Stomach (tissue), 9 donors: ENCODE results near the gene LYRM4. TPM values are rescaled to one million over a fixed set of nuclear protein-coding genes. Genes with fewer than 3 reads are reported as not detected.

Experiments used
- DNase-seq, 2 donors: peaks; one replicate each; pipeline versions ENCODE4 v3.0.0 to v3.0.0-alpha.2; 2013 to 2019
- H3K27ac ChIP-seq, 5 donors: fragments of 200-600 bp in 4 of 5; sonication (generic) in 4 of 5; one replicate each; pipeline ENCODE4 v1.5.1; 2013 to 2019; ENCODE audit warnings: mild to moderate bottlenecking in 1 of 5, moderate library complexity in 1 of 5
- H3K27me3 ChIP-seq, 3 donors: fragments of 200-600 bp; sonication (generic); one replicate each; pipeline ENCODE4 v1.5.1; 2017 to 2019; ENCODE audit warnings: mixed run types in 1 of 3
- H3K36me3 ChIP-seq, 4 donors: fragments of 200-600 bp; sonication (generic); 1 replicate in 3 of 4; 2 replicates in 1 of 4; pipeline ENCODE4 v1.5.1; 2016 to 2019
- H3K4me1 ChIP-seq, 4 donors: fragments of 200-600 bp; sonication (generic); one replicate each; pipeline ENCODE4 v1.5.1; 2016 to 2019
- H3K4me3 ChIP-seq, 4 donors: fragments of 200-600 bp; sonication (generic) in 3 of 4; one replicate each; pipeline ENCODE4 v1.5.1; 2016 to 2019; ENCODE audit warnings: mild to moderate bottlenecking in 1 of 4
- H3K9me3 ChIP-seq, 4 donors: fragments of 200-600 bp; sonication (generic); one replicate each; pipeline ENCODE4 v1.5.1; 2016 to 2019
- EP300 ChIP-seq: sonication (generic); formaldehyde crosslinking; IDR thresholded peaks from one replicate; pipeline ENCODE4 v1.6.1; 2017; ENCODE audit warnings: antibody characterized with exemption
- POLR2A ChIP-seq, 4 donors: fragments of 450-650 bp; IDR thresholded peaks; one replicate each; pipeline ENCODE4 v1.6.1; 2016; ENCODE audit warnings: antibody characterized with exemption in 4 of 4, control low read depth in 2 of 4, mild to moderate bottlenecking in 1 of 4, moderate library complexity in 1 of 4
- POLR2AphosphoS5 ChIP-seq, 3 donors: sonication (generic); formaldehyde crosslinking; IDR thresholded peaks; one replicate each; pipeline ENCODE4 v1.6.1; 2016; ENCODE audit warnings: antibody characterized with exemption in 3 of 3
- WGBS, 5 donors: extraction: QIAGEN DNeasy Blood & Tissue Kit in 3 of 5; methylation state at CpG; one replicate each; pipeline versions ENCODE4 v1.1.5 to v1.1.7; 2013 to 2018; 5-methylcytosine and 5-hydroxymethylcytosine counted together
- intact Hi-C: fragments of 100-400 bp; cut with DNase I; formaldehyde crosslinking; loops from one replicate; pipeline ENCODE4 v1.15.1; 2023; ENCODE audit warnings: low total_unique reads
- polyA plus RNA-seq, 3 donors: library from polyadenylated mRNA; stranded (reverse); fragments of 200-250 nt; gene quantifications; one replicate each; pipeline ENCODE4 v1.2.3, GENCODE V29; 2013
- total RNA-seq, 5 donors: library from RNA; depleted of rRNA; stranded (reverse); fragments of >200 nt; gene quantifications; one replicate each; pipeline versions ENCODE4 v1.1.0 to v1.2.3, GENCODE V29; 2014 to 2016
- TF ChIP-seq, protein P1 (sequence below), 7 experiments: fragments of 450-650 bp in 4 of 7; fragments of 200-600 bp in 3 of 7; sonication (generic) in 3 of 7; IDR thresholded peaks; one replicate each; pipeline ENCODE4 v1.5.1; 2016 to 2019; ENCODE audit warnings: antibody characterized with exemption in 7 of 7, control low read depth in 2 of 7, mild to moderate bottlenecking in 1 of 7
- donor health status: healthy with polysubstance abuse.
- donor health status: Bipolar disorder and iron deficiency.
- donor health status: healthy.

LYRM4 gene
- total and polyA plus RNA-seq, 8 donors = 0.58 to 31.4 (median 18.5) TPM; not detected in 1

DNA sequence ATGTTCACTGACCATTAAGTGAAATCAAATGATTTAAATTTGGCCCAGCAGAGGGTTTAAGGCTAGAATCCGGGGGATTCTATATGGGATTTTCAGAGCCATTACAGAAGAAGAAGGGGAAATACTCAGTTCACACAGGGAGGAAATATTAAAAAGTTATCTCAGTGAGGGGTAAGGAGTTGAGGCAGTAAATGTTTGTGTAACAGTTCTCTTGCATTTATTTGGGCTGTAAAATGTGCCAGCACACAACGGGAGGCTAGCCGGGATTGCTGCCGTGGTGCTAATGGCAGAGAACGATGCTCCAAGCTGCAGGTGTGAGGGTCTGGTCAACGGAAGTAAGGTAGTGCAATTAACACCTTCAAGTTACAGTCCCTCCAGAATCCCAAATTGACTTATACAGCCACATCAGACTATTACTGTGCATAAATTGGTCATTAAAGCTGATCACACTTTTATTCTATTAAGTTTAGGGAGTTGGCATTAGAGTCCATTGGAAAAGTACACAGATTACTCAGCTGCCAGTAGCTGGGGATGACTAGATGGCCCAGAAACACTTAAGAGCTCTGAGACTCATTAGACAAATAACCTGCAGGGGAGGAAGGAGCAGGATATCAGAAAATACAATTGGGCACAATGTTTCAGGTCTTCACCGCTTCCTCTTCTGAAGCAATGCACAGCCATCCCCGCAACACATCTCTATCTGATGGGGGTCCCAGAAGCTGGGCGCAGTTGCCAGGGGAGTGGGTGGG lies 144.3 kb downstream of the LYRM4 start:
- no peaks in the 10 kb centered on the region for H3K4me1 ChIP-seq
- no peaks in the 10 kb centered on the region for H3K27me3 ChIP-seq
- TF ChIP-seq POLR2AphosphoS5 (IDR thresholded peaks at IDR 0.05) (no peak), POLR2A (IDR thresholded peaks at IDR 0.05) (no peak), EP300 (no peak)
- TF ChIP-seq, protein P1, sequence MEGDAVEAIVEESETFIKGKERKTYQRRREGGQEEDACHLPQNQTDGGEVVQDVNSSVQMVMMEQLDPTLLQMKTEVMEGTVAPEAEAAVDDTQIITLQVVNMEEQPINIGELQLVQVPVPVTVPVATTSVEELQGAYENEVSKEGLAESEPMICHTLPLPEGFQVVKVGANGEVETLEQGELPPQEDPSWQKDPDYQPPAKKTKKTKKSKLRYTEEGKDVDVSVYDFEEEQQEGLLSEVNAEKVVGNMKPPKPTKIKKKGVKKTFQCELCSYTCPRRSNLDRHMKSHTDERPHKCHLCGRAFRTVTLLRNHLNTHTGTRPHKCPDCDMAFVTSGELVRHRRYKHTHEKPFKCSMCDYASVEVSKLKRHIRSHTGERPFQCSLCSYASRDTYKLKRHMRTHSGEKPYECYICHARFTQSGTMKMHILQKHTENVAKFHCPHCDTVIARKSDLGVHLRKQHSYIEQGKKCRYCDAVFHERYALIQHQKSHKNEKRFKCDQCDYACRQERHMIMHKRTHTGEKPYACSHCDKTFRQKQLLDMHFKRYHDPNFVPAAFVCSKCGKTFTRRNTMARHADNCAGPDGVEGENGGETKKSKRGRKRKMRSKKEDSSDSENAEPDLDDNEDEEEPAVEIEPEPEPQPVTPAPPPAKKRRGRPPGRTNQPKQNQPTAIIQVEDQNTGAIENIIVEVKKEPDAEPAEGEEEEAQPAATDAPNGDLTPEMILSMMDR (IDR thresholded peaks at IDR 0.05) = no peak
- H3K9me3 ChIP-seq = no peaks in the 10 kb centered on the region
- intact Hi-C loops = no loop called here
- H3K4me3 ChIP-seq = no peak overlapping the region
- H3K36me3 ChIP-seq = peaks cover 0 to 11% (median 4%) of the 10 kb centered on the region in 4 donors
- DNase-seq = no peak
- no peak overlapping the region for H3K27ac ChIP-seq
- 90 to 94% (median 91%) methylated on average over 9 of the region's 9 CpGs for WGBS, 5 donors

DNA sequence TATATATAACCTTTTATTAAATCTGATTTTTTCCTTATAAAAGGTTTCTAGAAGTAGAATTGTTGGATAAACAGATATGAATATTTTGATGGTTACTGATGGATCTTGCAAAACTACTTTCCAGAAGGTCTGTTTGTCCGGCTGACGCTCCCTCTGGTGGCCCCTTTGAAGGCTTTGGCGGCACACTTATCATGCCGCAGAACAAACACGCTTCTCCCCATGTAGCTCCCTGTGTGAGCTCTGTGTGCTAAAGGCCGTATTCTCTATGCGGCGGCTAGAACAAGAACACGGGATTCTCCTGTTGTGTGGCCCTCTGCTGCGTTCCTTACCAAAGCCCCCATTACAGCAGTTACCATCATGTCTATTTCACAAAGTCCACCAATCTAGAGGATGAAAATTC lies 145.6 kb downstream of the LYRM4 start:
- 37 to 65% (median 54%) methylated on average over 10 of the region's 10 CpGs for WGBS, 5 donors
- H3K4me3 ChIP-seq = no peak overlapping the region
- no peaks in the 10 kb centered on the region for H3K4me1 ChIP-seq
- TF ChIP-seq POLR2A (IDR thresholded peaks at IDR 0.05) (no peak), POLR2AphosphoS5 (IDR thresholded peaks at IDR 0.05) (no peak), EP300 (no peak)
- TF ChIP-seq, protein P1 (IDR thresholded peaks at IDR 0.05) = peak in 2 of 7 experiments; percentile 22 to 27
- peak in 1 of 2 donors; percentile 82 for DNase-seq
- H3K36me3 ChIP-seq = peaks cover 0 to 21% (median 8%) of the 10 kb centered on the region in 4 donors
- H3K27me3 ChIP-seq = no peaks in the 10 kb centered on the region
- no peaks in the 10 kb centered on the region for H3K9me3 ChIP-seq
- intact Hi-C loops = no loop called here
- H3K27ac ChIP-seq = no peak overlapping the region

DNA sequence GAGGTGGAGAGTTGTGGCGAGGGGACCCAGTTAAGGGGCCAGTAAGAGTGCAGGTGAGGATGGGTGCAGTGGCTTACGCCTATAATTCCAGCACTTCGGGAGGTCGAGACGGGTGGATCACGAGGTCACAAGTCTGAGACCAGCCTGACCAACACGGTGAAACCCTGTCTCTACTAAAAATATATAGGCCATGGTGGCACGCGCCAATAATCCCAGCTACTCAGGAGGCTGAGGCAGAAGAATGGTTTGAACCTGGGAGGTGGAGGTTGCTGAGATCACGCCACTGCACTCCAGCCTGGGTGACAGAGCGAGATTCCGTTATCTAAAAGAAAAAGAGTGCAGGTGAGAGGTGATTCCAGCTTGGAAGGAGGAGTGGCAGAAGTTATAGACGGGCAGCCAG lies 147.7 kb downstream of the LYRM4 start:
- Histone ChIP-seq H3K4me3 (no peak overlapping the region), H3K27me3 (no peaks in the 10 kb centered on the region), H3K9me3 (no peaks in the 10 kb centered on the region), H3K27ac (no peak overlapping the region), H3K36me3 (peaks cover 0 to 36% (median 9%) of the 10 kb centered on the region in 4 donors), H3K4me1 (no peaks in the 10 kb centered on the region)
- TF ChIP-seq, protein P1 (IDR thresholded peaks at IDR 0.05) = no peak
- no peak for TF ChIP-seq POLR2AphosphoS5 (IDR thresholded peaks at IDR 0.05)
- no peak for TF ChIP-seq POLR2A (IDR thresholded peaks at IDR 0.05)
- no peak for TF ChIP-seq EP300
- 92 to 97% (median 96%) methylated on average over 13 of the region's 13 CpGs for WGBS, 5 donors
- intact Hi-C loops = no loop called here
- no peak for DNase-seq

DNA sequence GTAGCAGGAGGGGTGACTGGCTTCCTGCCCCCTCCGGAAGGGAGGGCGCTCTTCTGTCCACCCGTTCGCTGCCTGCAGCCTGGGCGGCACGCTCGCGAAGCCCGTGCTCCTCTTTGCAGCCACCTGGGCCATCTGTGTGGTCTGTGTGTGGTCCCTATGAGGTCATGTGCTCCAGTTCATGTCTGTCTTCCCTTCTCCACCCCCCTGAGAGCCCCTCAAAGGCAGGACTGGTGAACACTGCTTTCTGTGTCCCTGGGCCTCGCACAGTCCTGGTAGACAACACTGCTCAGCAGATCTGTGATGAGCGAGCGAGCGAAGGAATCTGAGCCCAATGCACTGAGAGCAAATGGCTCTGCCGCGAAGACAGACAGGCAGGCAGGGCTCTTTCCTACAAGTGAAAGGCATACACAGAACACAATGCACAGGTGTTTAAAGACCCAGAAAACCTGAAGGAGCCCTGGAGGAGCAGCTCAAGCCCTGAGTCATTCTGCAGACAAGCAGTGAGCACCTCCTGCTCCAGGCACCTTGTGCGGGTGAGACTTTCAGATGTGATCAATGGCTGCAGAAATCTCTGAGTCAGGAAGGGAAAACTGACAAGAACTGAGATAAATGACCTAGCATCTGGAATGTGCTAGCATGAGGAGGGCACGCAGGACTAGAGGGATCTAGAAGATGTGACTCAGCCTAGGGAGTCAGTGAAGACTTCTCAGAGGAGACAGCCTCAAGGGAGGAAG lies 148.5 kb downstream of the LYRM4 start:
- H3K27ac ChIP-seq = no peak overlapping the region
- no peak overlapping the region for H3K4me3 ChIP-seq
- intact Hi-C loops = no loop called here
- no peaks in the 10 kb centered on the region for H3K27me3 ChIP-seq
- no peaks in the 10 kb centered on the region for H3K9me3 ChIP-seq
- no peaks in the 10 kb centered on the region for H3K4me1 ChIP-seq
- peaks cover 0 to 38% (median 9%) of the 10 kb centered on the region in 4 donors for H3K36me3 ChIP-seq
- DNase-seq = no peak
- 80 to 87% (median 81%) methylated on average over 15 to 17 of the region's 17 CpGs for WGBS, 5 donors
- TF ChIP-seq EP300 = no peak
- no peak for TF ChIP-seq POLR2AphosphoS5 (IDR thresholded peaks at IDR 0.05)
- no peak for TF ChIP-seq POLR2A (IDR thresholded peaks at IDR 0.05)
- TF ChIP-seq, protein P1 (IDR thresholded peaks at IDR 0.05) = no peak
